PC-9 (cell line): ENCODE results near the gene CDC14B. TPM values are rescaled to one million over a fixed set of nuclear protein-coding genes. Genes with fewer than 3 reads are reported as not detected.

Experiments used
- BruUV-seq: library from RNA; stranded (reverse); fragments of 400-500 nt; replicated peaks from 2 replicates; lab custom pipeline; 2021; lab: Mats Ljungman, UMichigan
- CTCF ChIA-PET: fragments of 300-600 bp; sonication (Branson Sonifier 250); formaldehyde crosslinking; loops from one replicate; lab custom pipeline; 2022; ENCODE audit warnings: antibody characterized with exemption; lab: Charles Lee
- POLR2A ChIA-PET: fragments of 300-600 bp; sonication (Branson Sonifier 250); formaldehyde crosslinking; loops from one replicate; lab custom pipeline; 2022; ENCODE audit warnings: antibody characterized with exemption; ENCODE audit not compliant: unreplicated experiment; lab: Charles Lee
- DNase-seq, 2 experiments: peaks; one replicate each; pipeline versions ENCODE4 v3.0.0 to v3.0.0-alpha.2; 2015 to 2022; ENCODE audit warnings: mixed read lengths in 1 of 2
- H2AFZ ChIP-seq: fragments of 200-600 bp; sonication (generic); 2 replicates; pipeline ENCODE4 v1.8.1; 2017; ENCODE audit warnings: antibody characterized with exemption
- H3F3A ChIP-seq: fragments of 200-600 bp; sonication (generic); 2 replicates; pipeline ENCODE4 v1.8.1; 2017; ENCODE audit warnings: antibody characterized with exemption, mild to moderate bottlenecking, low read depth; ENCODE audit not compliant: insufficient read depth
- H3K27ac ChIP-seq: fragments of 200-600 bp; sonication (generic); 2 replicates; pipeline ENCODE4 v1.6.1; 2016; ENCODE audit warnings: mixed run types
- H3K27me3 ChIP-seq: fragments of 200-600 bp; sonication (generic); 2 replicates; pipeline ENCODE4 v1.6.1; 2016; ENCODE audit warnings: low read depth, mixed run types; ENCODE audit not compliant: insufficient read depth
- H3K36me3 ChIP-seq: fragments of 200-600 bp; sonication (generic); 2 replicates; pipeline ENCODE4 v1.6.1; 2016; ENCODE audit warnings: low read depth, mixed run types
- H3K4me1 ChIP-seq: fragments of 200-600 bp; sonication (generic); replicated peaks from 2 replicates; pipeline ENCODE4 v1.6.1; 2016; ENCODE audit warnings: mixed run types; ENCODE audit not compliant: insufficient read depth
- H3K4me2 ChIP-seq: fragments of 200-600 bp; sonication (generic); 2 replicates; pipeline ENCODE4 v1.6.1; 2017; ENCODE audit warnings: mixed run types
- H3K4me3 ChIP-seq: fragments of 200-600 bp; sonication (generic); 2 replicates; pipeline ENCODE4 v1.6.1; 2016; ENCODE audit warnings: mixed run types
- H3K79me2 ChIP-seq: fragments of 200-600 bp; sonication (generic); 2 replicates; pipeline ENCODE4 v1.6.1; 2017; ENCODE audit warnings: low read depth, mixed run types
- H3K9me2 ChIP-seq: fragments of 200-600 bp; sonication (generic); 2 replicates; pipeline ENCODE4 v1.8.1; 2017; ENCODE audit warnings: mild to moderate bottlenecking; ENCODE audit not compliant: insufficient read depth
- H3K9me3 ChIP-seq: fragments of 200-600 bp; sonication (generic); 2 replicates; pipeline ENCODE4 v1.8.1; 2016; ENCODE audit warnings: low read depth; ENCODE audit not compliant: insufficient read depth
- H4K20me1 ChIP-seq: fragments of 200-600 bp; sonication (generic); 2 replicates; pipeline ENCODE4 v1.8.1; 2017; ENCODE audit not compliant: insufficient read depth
- EZH2 ChIP-seq: fragments of 200-600 bp; sonication (generic); IDR thresholded peaks from 2 replicates; pipeline ENCODE4 v1.8.0; 2017; ENCODE audit warnings: antibody characterized with exemption, low read depth
- intact Hi-C: fragments of 100-400 bp; cut with micrococcal nuclease; formaldehyde crosslinking; loops from one replicate; pipeline ENCODE4 v1.10.0; 2022; ENCODE audit not compliant: unreplicated experiment
- total RNA-seq: library from RNA; stranded (reverse); gene quantifications from 2 replicates; pipeline ENCODE4 v1.2.3, GENCODE V29; 2021
- TF ChIP-seq, protein P1 (sequence below): fragments of 200-600 bp; sonication (generic); conservative IDR thresholded peaks from 2 replicates; pipeline ENCODE4 v1.6.1; 2017; ENCODE audit warnings: mixed run types, antibody characterized with exemption, mild to moderate bottlenecking, moderate library complexity

The CDC14B gene
- total RNA-seq, 1 experiment from 2014 or later, result 47.2 TPM

DNA sequence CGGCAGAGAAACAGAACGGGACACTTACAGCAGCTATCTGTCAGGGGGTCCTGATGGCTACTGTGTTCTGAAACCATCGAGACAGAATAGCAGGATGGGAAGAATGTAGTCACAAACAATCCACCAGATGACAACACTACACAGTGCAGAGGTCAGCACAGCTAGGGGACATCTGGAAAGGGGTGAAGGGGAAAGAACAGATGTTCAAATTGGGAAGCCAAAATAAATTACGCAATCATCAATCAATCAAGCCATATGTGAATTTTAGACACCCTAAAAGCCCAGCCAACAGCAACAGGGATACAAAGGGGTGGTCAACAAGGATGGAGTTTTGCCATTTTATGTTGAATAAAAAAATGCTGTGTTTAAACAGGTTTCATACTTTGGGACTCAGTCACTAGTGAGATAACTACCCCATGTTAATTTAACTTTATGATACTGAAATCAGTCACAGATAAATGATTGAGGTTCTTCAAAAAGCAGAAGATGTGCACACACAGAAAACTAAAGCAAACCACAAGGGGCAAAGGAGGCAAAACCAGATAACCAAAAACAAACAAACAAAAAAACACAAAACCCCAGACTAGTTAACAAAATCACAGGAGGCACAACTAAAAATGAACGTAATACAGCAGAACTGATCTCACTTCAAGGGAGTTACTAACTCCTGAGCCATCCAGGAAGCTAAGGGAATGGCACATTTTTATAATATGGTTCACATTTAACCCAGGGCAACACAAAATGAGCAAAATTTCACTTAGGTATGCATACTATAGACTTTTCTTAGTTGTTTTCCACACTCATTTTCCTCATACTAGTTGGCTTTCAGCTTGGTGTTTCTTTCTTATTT lies 103.8 kb downstream of the CDC14B start:
- CTCF ChIA-PET, result no interaction called here
- Histone ChIP-seq H3K27me3 (no peaks in the 10 kb centered on the region), H2AFZ (no peak overlapping the region), H3K9me3 (no peaks in the 10 kb centered on the region), H3K4me1 (no peaks in the 10 kb centered on the region), H3K36me3 (no peaks in the 10 kb centered on the region), H3K4me3 (no peak overlapping the region), H3K27ac (no peak overlapping the region), H4K20me1 (no peaks in the 10 kb centered on the region), H3K4me2 (no peak overlapping the region), H3F3A (no peaks in the 10 kb centered on the region), H3K9me2 (no peaks in the 10 kb centered on the region), H3K79me2 (no peaks in the 10 kb centered on the region)
- no peak for DNase-seq
- intact Hi-C loops, result no loop called here
- BruUV-seq, result no TSS peak
- POLR2A ChIA-PET, result no interaction called here
- TF ChIP-seq, protein P1, sequence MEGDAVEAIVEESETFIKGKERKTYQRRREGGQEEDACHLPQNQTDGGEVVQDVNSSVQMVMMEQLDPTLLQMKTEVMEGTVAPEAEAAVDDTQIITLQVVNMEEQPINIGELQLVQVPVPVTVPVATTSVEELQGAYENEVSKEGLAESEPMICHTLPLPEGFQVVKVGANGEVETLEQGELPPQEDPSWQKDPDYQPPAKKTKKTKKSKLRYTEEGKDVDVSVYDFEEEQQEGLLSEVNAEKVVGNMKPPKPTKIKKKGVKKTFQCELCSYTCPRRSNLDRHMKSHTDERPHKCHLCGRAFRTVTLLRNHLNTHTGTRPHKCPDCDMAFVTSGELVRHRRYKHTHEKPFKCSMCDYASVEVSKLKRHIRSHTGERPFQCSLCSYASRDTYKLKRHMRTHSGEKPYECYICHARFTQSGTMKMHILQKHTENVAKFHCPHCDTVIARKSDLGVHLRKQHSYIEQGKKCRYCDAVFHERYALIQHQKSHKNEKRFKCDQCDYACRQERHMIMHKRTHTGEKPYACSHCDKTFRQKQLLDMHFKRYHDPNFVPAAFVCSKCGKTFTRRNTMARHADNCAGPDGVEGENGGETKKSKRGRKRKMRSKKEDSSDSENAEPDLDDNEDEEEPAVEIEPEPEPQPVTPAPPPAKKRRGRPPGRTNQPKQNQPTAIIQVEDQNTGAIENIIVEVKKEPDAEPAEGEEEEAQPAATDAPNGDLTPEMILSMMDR, result no peak
- TF ChIP-seq EZH2, result no peak

DNA sequence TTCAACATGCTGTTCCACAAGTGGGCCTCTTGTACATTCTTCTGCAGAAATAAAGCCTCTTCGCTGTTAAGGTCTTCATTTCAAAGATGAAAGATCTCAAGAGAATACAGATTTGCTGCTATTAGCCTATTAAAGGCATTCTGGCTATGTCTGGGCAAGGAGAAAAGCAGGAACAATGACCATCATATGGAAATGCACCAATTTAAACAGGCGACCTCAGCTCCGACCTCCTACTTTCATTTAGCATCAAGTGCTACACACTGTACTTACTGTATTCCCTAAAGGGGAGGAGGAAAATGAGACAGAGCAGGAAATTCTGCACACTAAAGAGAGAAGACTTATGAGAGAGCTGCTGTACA lies 104.9 kb downstream of the CDC14B start:
- intact Hi-C loops, result no loop called here
- H2AFZ ChIP-seq, result no peak overlapping the region
- DNase-seq, result no peak

DNA sequence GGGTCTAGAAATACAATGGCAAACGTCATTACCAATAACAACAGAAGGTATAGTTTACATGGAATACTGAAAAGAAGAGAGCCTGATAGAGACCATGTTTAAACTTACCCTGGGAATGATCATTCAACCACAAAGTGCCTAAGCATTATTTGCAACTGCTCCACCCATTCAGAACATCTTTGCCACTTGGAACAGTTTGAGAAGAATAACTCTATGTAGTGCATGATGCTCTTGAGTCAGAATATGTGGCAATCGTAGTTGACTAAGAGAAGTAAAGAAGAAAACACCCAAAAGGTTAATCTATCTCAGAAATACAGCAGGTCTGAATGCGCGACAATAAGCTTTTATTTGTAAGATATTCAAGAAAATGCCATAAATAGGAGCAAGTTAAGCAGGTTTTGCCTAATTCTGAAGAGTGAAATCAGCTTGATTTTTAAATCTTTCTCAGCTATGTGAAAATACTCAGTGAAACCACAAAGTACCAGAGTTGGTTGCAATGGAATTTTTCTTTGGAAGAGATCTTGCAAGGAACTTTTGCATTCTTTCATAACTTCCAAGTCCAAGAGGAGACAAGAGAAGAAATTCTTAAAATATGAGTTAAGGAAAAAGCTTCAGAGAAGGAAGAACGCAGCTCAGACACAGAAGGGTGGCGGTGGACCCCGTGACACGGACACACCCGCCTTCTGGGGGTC lies 105.4 kb downstream of the CDC14B start:
- no peaks in the 10 kb centered on the region for H3K79me2 ChIP-seq
- no peaks in the 10 kb centered on the region for H3K36me3 ChIP-seq
- no peaks in the 10 kb centered on the region for H3K9me3 ChIP-seq
- H2AFZ ChIP-seq, result no peak overlapping the region
- no peaks in the 10 kb centered on the region for H4K20me1 ChIP-seq
- intact Hi-C loops, result no loop called here
- ChIA-PET POLR2A (interaction anchor here (0.6 kb wide), 2 partner anchors 119 to 131 kb away, joined by 3 to 4 read pairs; partner anchors contain the start of gene SLC35D2), CTCF (no interaction called here)
- no peaks in the 10 kb centered on the region for H3K27me3 ChIP-seq
- no peak overlapping the region for H3K4me3 ChIP-seq
- BruUV-seq, result no TSS peak
- no peaks in the 10 kb centered on the region for H3K4me1 ChIP-seq
- H3F3A ChIP-seq, result no peaks in the 10 kb centered on the region
- no peak for DNase-seq
- TF ChIP-seq EZH2, result no peak
- TF ChIP-seq, protein P1, result no peak
- no peak overlapping the region for H3K4me2 ChIP-seq
- no peaks in the 10 kb centered on the region for H3K9me2 ChIP-seq
- no peak overlapping the region for H3K27ac ChIP-seq

More for the DNA sequence above, 104.9 kb downstream of the CDC14B start:
- no peaks in the 10 kb centered on the region for H3K9me3 ChIP-seq
- no peak overlapping the region for H3K27ac ChIP-seq
- H3K4me2 ChIP-seq, result no peak overlapping the region
- no peak overlapping the region for H3K4me3 ChIP-seq
- no peaks in the 10 kb centered on the region for H4K20me1 ChIP-seq
- TF ChIP-seq, protein P1, result no peak
- no peak for TF ChIP-seq EZH2
- H3K4me1 ChIP-seq, result no peaks in the 10 kb centered on the region
- no peaks in the 10 kb centered on the region for H3K9me2 ChIP-seq
- no peaks in the 10 kb centered on the region for H3K27me3 ChIP-seq
- no peaks in the 10 kb centered on the region for H3K36me3 ChIP-seq
- ChIA-PET CTCF (no interaction called here), POLR2A (interaction anchor here (0.6 kb wide), 1 partner anchor 119 kb away, joined by 3 read pairs; no protein-coding TSS in a partner anchor)
- H3F3A ChIP-seq, result no peaks in the 10 kb centered on the region
- BruUV-seq, result no TSS peak
- H3K79me2 ChIP-seq, result no peaks in the 10 kb centered on the region
